Mucosa of descending colon (tissue), 3 donors: ENCODE measurements around the gene SNX24. TPM values are rescaled to one million over a fixed set of nuclear protein-coding genes. Genes with fewer than 3 reads are reported as not detected.
A peak's percentile ranks its signal among the peaks of the same experiment; 100 is the strongest.

Experiments
- ATAC-seq: fragments of 200-7000 bp; cut with Tn5 transposase; one replicate; pipeline ENCODE4 v1.9.1; 2020; ENCODE audit warnings: mild to moderate bottlenecking, moderate library complexity
- DNase-seq, 3 donors: peaks; one replicate each; pipeline ENCODE4 v3.0.0-alpha.2; 2020
- H3K36me3 ChIP-seq: fragments of 200-600 bp; one replicate; pipeline ENCODE4 v1.8.0; 2021; ENCODE audit warnings: low read depth, mild to moderate bottlenecking
- H3K4me1 ChIP-seq: fragments of 200-600 bp; one replicate; pipeline ENCODE4 v1.8.0; 2021; ENCODE audit warnings: low read depth, mild to moderate bottlenecking
- H3K4me3 ChIP-seq: fragments of 200-600 bp; one replicate; pipeline ENCODE4 v1.8.0; 2021; ENCODE audit warnings: mild to moderate bottlenecking
- H3K9me3 ChIP-seq: fragments of 200-600 bp; one replicate; pipeline ENCODE4 v1.8.0; 2021; ENCODE audit warnings: mild to moderate bottlenecking
- CTCF ChIP-seq: fragments of 200-600 bp; IDR thresholded peaks from one replicate; pipeline ENCODE4 v1.8.0; 2022; ENCODE audit warnings: antibody characterized with exemption, mild to moderate bottlenecking
- intact Hi-C, 2 donors: fragments of 100-400 bp; cut with DNase I in 1 of 2; cut with micrococcal nuclease in 1 of 2; formaldehyde crosslinking; loops; one replicate each; pipeline versions ENCODE4 v1.11.0 to v1.11.1; 2022; cut with DNase I, micrococcal nuclease
- total RNA-seq, 3 donors: library from RNA; stranded (reverse); fragmentation: NEBNext Ultra II Directional in 2 of 3; extraction: Animal tissue kit (Norgen Biotek cat#: 25700) in 2 of 3; gene quantifications; one replicate each; pipeline versions ENCODE4 v1.2.1 to v1.2.4, GENCODE V29; 2021 to 2023
- donor health status: DM: no; HTN: no; CAD: no; lungs with moderate emphysema.
- donor health status: DM: no; HTN: no; CAD: no.
- donor health status: DM: no; HTN: yes; CAD: no.

The SNX24 gene
- total RNA-seq, 3 donors from 2014 or later: 15.4 to 17.5 (median 15.7) TPM

GRCh38 chr5:122937914-122938313, 92.5 kb downstream of the SNX24 start:
- intact Hi-C loops: no loop called here
- no peak for ATAC-seq

GRCh38 chr5:122940890-122941289, 95.5 kb downstream of the SNX24 start:
- intact Hi-C loops: no loop called here
- no peak for ATAC-seq
- H3K4me3 ChIP-seq: no peak overlapping the region
- H3K9me3 ChIP-seq: no peaks in the 10 kb centered on the region
- no peaks in the 10 kb centered on the region for H3K4me1 ChIP-seq
- DNase-seq: no peak
- TF ChIP-seq CTCF: no peak
- H3K36me3 ChIP-seq: no peaks in the 10 kb centered on the region

More at GRCh38 chr5:122937914-122938313, 92.5 kb downstream of the SNX24 start:
- Histone ChIP-seq H3K4me3 (no peak overlapping the region), H3K36me3 (no peaks in the 10 kb centered on the region), H3K4me1 (no peaks in the 10 kb centered on the region), H3K9me3 (no peaks in the 10 kb centered on the region)
- peak in 1 of 3 donors; percentile 16 for DNase-seq
- TF ChIP-seq CTCF: no peak

- H3K36me3 ChIP-seq: no peaks in the 10 kb centered on the region
- no peaks in the 10 kb centered on the region for H3K9me3 ChIP-seq
- intact Hi-C loops: no loop called here
- ATAC-seq (no peak), DNase-seq (no peak)
- H3K4me3 ChIP-seq: no peak overlapping the region
- no peak for TF ChIP-seq CTCF
- no peaks in the 10 kb centered on the region for H3K4me1 ChIP-seq
These were observed 96.3 kb downstream of the SNX24 start for GRCh38 chr5:122941737-122942136.

- H3K36me3 ChIP-seq: no peaks in the 10 kb centered on the region
- intact Hi-C loops: no loop called here
- H3K9me3 ChIP-seq: no peaks in the 10 kb centered on the region
- H3K4me3 ChIP-seq: no peak overlapping the region
- DNase-seq: no peak
- no peaks in the 10 kb centered on the region for H3K4me1 ChIP-seq
- no peak for ATAC-seq
- TF ChIP-seq CTCF: no peak
These were observed 96.9 kb downstream of the SNX24 start for GRCh38 chr5:122942164-122942914.

GRCh38 chr5:122943050-122943698, 97.8 kb downstream of the SNX24 start:
- no peak for ATAC-seq

More at GRCh38 chr5:122943050-122943698, 97.8 kb downstream of the SNX24 start:
- Histone ChIP-seq H3K9me3 (no peaks in the 10 kb centered on the region), H3K36me3 (no peaks in the 10 kb centered on the region), H3K4me3 (no peak overlapping the region), H3K4me1 (no peaks in the 10 kb centered on the region)
- no peak for DNase-seq
- intact Hi-C loops: no loop called here
- no peak for TF ChIP-seq CTCF
